GM19438 (cell line): ENCODE measurements around the gene CD59.
"Not testable (repeated sequence)": the region's sequence is repeated elsewhere in the genome, so short reads cannot be mapped to it uniquely, and the experiment has no call there.

Experiments used
- ATAC-seq: cut with Tn5 transposase; IDR thresholded peaks from one replicate; pipeline ENCODE4 v1.9.1; 2021; ENCODE audit warnings: low read depth; ENCODE audit not compliant: unreplicated experiment

The CD59 gene

GRCh38 chr11:33670250-33671011 lies 65.8 kb downstream of the CD59 start:
- no peak for ATAC-seq

GRCh38 chr11:33669598-33670249 lies 66.5 kb downstream of the CD59 start:
- no peak for ATAC-seq

- ATAC-seq: no peak
These were observed 67.1 kb downstream of the CD59 start for GRCh38 chr11:33668951-33669596.

- no peak for ATAC-seq
These were observed 67.8 kb downstream of the CD59 start for GRCh38 chr11:33668468-33668825.

GRCh38 chr11:33667819-33668467 lies 68.3 kb downstream of the CD59 start:
- ATAC-seq: no peak

GRCh38 chr11:33665350-33666106 lies 70.7 kb downstream of the CD59 start:
- ATAC-seq: no peak

GRCh38 chr11:33664827-33665226 lies 71.4 kb downstream of the CD59 start:
- ATAC-seq: no peak

GRCh38 chr11:33664166-33664565 lies 72.1 kb downstream of the CD59 start:
- ATAC-seq: no peak

GRCh38 chr11:33663121-33663520 lies 73.1 kb downstream of the CD59 start:
- ATAC-seq: no peak

GRCh38 chr11:33661526-33661925 lies 74.7 kb downstream of the CD59 start:
- not testable (repeated sequence) for ATAC-seq

GRCh38 chr11:33660962-33661361 lies 75.3 kb downstream of the CD59 start:
- ATAC-seq: no peak

- no peak for ATAC-seq
These were observed 76.7 kb downstream of the CD59 start for GRCh38 chr11:33659370-33660139.

GRCh38 chr11:33658195-33658900 lies 77.9 kb downstream of the CD59 start:
- ATAC-seq: no peak

- no peak for ATAC-seq
These were observed 78.5 kb downstream of the CD59 start for GRCh38 chr11:33657757-33658156.

GRCh38 chr11:33656768-33657167 lies 79.5 kb downstream of the CD59 start:
- ATAC-seq: no peak

GRCh38 chr11:33655842-33656600 lies 80.2 kb downstream of the CD59 start:
- no peak for ATAC-seq

- ATAC-seq: no peak
These were observed 81.6 kb downstream of the CD59 start for GRCh38 chr11:33654594-33654993.
